BLaER1 treated with 17β-estradiol and CSF1 and Interleukin-3, amounts not matched to agents 10 nM and 100 nM (cell line): Measurements from ENCODE around the gene FEZF1.

ENCODE experiments used
- H3K27ac ChIP-seq, 11 experiments: shearing (Covaris generic); formaldehyde crosslinking; 2 replicates each; pipeline ENCODE4 v1.8.1; 2022
- H3K27me3 ChIP-seq, 11 experiments: shearing (Covaris generic); formaldehyde crosslinking; 2 replicates each; pipeline ENCODE4 v1.8.1; 2022
- H3K36me3 ChIP-seq, 11 experiments: shearing (Covaris generic); formaldehyde crosslinking; 2 replicates each; pipeline ENCODE4 v1.8.1; 2022
- H3K4me1 ChIP-seq, 10 experiments: shearing (Covaris generic); formaldehyde crosslinking; 2 replicates each; pipeline ENCODE4 v1.8.1; 2022
- H3K4me2 ChIP-seq, 11 experiments: shearing (Covaris generic); formaldehyde crosslinking; 2 replicates each; pipeline ENCODE4 v1.8.1; 2022
- H3K4me3 ChIP-seq, 10 experiments: shearing (Covaris generic); formaldehyde crosslinking; 2 replicates each; pipeline ENCODE4 v1.8.1; 2022
- H3K9ac ChIP-seq, 11 experiments: shearing (Covaris generic); formaldehyde crosslinking; 2 replicates each; pipeline ENCODE4 v1.8.1; 2022
- H3K9me3 ChIP-seq, 11 experiments: shearing (Covaris generic); formaldehyde crosslinking; replicated peaks in 1 of 11; 2 replicates each; pipeline ENCODE4 v1.8.1; 2022
- H4K20me1 ChIP-seq, 11 experiments: shearing (Covaris generic); formaldehyde crosslinking; 2 replicates each; pipeline ENCODE4 v1.8.1; 2022
- Cebpa-rat ChIP-seq, 11 experiments: shearing (Covaris generic); IDR thresholded peaks; 2 replicates each; pipeline ENCODE4 v1.8.1; 2022

The FEZF1 gene

DNA sequence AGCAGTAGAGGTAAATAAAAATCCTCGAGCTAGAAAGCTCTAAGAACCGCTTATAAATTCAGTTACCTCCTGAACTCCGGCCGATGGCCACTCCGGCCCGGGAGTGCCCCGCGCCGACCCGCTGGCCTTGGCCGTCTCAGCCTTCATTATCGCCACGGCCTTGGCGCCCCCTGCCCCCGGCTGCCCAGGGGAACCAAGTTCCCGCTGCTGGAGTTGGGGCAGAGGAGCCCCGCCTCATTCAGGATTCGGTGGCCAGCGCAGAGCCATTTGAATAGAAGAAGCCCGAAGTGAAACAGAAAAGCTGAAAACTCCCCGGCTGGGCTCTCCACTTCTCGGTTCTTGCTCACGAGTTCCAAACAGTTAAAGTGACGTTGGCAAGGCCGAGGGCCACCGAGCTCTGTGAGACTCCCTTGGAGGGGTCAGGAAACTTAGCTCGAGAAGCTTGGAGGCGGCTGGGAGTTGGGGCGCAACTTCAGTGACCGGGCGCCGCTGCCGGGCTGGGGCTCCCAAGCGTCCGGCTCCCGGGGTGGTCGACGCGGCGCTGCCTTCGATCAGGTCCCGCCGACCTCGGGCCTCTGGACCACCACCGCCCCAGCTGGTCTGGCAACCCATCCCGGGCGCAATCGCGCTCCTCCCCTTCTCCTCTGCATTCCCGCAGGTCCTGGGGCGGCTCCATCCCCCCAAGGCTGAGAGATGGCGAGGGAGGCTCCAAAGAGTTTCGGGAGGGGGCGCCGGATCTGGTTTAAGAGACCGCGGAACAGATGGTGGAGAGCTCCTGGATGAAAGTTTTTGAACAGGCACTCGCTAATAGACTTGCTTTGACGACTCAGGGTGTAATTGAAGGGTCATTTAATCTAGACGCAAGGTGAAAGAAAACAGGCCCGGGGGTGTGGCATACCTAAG lies 5.8 kb upstream of the FEZF1 start:
- Histone ChIP-seq H3K4me2 (no peak overlapping the region), H3K4me1 (no peaks in the 10 kb centered on the region), H3K36me3 (no peaks in the 10 kb centered on the region; a peak in 1 of 22 replicates), H3K27ac (no peak overlapping the region), H3K9me3 (peaks cover 32 to 49% (median 43%) of the 10 kb centered on the region in 11 experiments), H3K27me3 (no peaks in the 10 kb centered on the region), H4K20me1 (no peaks in the 10 kb centered on the region), H3K4me3 (no peak overlapping the region), H3K9ac (no peak overlapping the region)
- TF ChIP-seq Cebpa-rat (IDR thresholded peaks at IDR 0.05) = no peak

DNA sequence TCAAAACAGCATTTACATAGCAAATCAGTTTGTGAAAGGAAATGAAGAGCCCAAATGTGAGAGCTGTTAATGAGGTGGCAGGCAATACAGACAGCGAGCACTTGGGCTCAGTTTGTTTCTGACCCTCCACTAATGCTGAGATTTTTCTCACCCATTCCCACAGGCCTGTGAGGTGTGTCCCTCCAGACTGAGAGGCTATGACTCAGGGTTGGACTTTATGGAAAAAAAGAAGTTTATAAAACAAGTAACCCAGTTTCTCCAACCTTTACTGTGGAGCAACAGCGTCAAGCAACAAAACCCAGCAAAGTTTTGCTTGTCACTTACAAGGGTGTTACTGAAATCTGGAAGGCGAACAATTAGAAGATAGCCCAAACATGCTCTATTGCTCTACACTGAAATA lies 4.9 kb upstream of the FEZF1 start:
- H3K4me1 ChIP-seq = no peaks in the 10 kb centered on the region
- H3K4me2 ChIP-seq = no peak overlapping the region
- H3K36me3 ChIP-seq = no peaks in the 10 kb centered on the region; a peak in 1 of 22 replicates
- no peak for TF ChIP-seq Cebpa-rat (IDR thresholded peaks at IDR 0.05)
- no peak overlapping the region for H3K9ac ChIP-seq
- H4K20me1 ChIP-seq = no peaks in the 10 kb centered on the region
- H3K9me3 ChIP-seq = peaks cover 42 to 52% (median 48%) of the 10 kb centered on the region in 11 experiments
- H3K4me3 ChIP-seq = no peak overlapping the region
- H3K27ac ChIP-seq = no peak overlapping the region
- no peaks in the 10 kb centered on the region for H3K27me3 ChIP-seq

DNA sequence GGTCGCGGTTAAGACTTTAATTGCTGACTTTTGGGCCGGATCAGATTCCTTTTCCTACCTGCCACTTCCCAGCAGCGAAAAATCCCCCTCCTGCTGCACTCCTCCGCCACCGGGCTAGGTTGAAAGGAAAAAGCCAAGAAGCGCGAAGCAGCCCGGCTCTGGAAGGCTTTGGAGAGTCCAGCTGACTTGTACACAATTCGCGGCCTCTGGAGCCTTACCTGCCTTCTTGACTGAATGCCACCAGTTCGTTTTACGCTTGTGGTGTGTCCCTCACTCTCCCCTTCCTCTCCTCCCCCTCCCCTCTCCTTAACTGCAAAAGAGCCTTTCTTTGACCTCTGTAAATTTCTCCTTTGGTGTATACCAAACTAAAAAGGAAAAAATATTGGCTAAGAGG lies 2.7 kb upstream of the FEZF1 start:
- Histone ChIP-seq H3K4me1 (no peaks in the 10 kb centered on the region), H4K20me1 (no peaks in the 10 kb centered on the region), H3K4me2 (no peak overlapping the region), H3K36me3 (no peaks in the 10 kb centered on the region; a peak in 1 of 22 replicates), H3K4me3 (no peak overlapping the region), H3K9ac (no peak overlapping the region), H3K9me3 (peaks cover 58 to 69% (median 64%) of the 10 kb centered on the region in 11 experiments), H3K27me3 (no peaks in the 10 kb centered on the region), H3K27ac (no peak overlapping the region)
- TF ChIP-seq Cebpa-rat (IDR thresholded peaks at IDR 0.05) = no peak

DNA sequence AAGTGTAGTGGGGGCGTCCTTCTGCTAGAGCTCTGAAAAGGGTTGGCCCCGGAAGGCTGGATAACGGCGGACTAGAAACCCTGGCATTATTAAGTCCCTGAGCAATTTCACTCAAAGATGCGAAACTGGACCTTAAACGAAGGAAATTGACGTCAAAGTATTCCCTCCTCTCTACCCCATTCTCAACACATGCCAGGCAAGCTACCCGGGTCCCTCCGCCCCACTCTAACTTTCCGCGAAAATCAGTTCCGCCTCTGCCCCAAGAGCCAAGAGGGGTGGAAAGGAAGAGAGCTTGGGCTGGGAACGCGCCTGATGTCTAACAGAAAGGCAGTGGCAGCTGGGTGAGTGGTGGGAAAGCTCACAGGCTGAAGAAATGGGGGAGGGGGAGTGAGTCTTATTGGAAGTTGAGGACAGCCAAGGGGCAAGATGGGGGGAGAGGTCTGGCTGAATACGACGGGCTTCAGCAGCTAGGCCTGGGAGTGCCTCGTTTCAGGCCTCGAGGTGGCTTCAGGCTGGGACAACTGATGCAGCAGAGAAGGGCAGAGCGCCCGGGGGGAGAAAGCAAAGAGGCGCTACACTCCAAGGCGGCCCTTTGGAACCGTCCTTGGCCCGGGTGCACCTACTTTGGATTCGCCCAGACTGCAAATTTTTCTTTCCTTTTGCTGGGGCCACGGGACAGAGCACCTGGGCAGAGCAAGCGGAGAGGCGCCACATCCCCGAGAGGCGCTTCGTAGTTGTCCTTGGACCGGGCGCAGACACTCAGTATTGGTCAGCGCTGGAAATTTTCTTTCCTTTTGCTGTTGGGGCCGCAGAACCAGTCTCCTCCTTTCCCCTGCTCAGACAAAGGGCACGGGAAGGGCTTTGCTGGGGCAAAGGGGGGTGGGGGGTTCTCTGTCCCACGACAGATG lies 2.0 kb upstream of the FEZF1 start:
- H3K27me3 ChIP-seq = peaks cover 0 to 4% (median 0%) of the 10 kb centered on the region in 11 experiments; a peak in 1 of 22 replicates
- H3K4me2 ChIP-seq = no peak overlapping the region
- no peaks in the 10 kb centered on the region; a peak in 1 of 22 replicates for H3K36me3 ChIP-seq
- H3K9me3 ChIP-seq = peaks cover 58 to 69% (median 65%) of the 10 kb centered on the region in 11 experiments
- no peaks in the 10 kb centered on the region for H4K20me1 ChIP-seq
- no peak overlapping the region for H3K4me3 ChIP-seq
- TF ChIP-seq Cebpa-rat (IDR thresholded peaks at IDR 0.05) = no peak
- no peaks in the 10 kb centered on the region for H3K4me1 ChIP-seq
- H3K9ac ChIP-seq = no peak overlapping the region
- H3K27ac ChIP-seq = no peak overlapping the region

DNA sequence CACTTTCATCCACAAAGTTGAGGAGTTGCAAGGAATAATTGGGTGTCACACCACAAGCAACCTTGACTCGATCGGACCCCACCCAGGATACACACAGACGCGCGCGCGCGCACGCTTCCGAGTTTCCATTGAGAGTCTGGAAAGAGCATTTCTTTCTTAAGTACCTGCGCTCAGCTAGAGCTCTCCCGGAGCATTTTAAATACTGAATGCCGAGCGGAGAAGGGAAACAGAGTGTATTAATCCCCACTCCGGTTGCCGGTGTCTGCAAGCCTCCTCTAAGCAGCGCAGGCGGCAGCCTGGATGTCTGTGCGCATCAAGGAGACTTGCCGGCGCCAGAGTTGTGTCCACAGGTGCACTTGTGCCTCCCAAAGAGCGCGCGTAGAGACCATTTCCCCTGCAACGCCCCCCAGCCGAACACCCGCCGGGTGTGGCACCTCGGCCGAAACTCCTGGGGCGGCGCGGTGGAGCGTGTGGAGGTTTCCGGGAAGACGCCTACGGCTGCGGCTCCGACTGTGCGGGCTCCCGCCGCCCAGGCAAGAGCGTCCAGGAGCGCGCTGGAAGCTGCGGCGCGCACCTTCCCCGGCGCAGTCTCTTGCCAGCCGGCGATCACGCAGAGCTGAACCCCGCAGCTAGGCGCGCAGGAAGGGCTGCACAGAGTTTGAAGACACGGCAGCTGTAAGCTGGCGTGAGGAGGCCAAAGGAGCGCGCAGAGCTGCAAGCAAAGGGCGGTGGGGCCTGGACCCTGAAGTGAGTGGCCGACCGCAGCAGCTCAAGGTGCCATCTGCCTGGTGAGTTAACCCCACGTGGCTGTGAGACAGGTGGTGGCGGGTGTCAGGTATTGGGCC lies 1.1 kb upstream of the FEZF1 start:
- Histone ChIP-seq H3K27me3 (peaks cover 0 to 4% (median 0%) of the 10 kb centered on the region in 11 experiments; a peak in 1 of 22 replicates), H3K4me1 (no peaks in the 10 kb centered on the region), H3K4me3 (no peak overlapping the region), H4K20me1 (no peaks in the 10 kb centered on the region), H3K4me2 (no peak overlapping the region), H3K27ac (no peak overlapping the region), H3K36me3 (no peaks in the 10 kb centered on the region; a peak in 1 of 22 replicates), H3K9me3 (peaks cover 53 to 67% (median 62%) of the 10 kb centered on the region in 11 experiments), H3K9ac (no peak overlapping the region)
- TF ChIP-seq Cebpa-rat (IDR thresholded peaks at IDR 0.05) = no peak

DNA sequence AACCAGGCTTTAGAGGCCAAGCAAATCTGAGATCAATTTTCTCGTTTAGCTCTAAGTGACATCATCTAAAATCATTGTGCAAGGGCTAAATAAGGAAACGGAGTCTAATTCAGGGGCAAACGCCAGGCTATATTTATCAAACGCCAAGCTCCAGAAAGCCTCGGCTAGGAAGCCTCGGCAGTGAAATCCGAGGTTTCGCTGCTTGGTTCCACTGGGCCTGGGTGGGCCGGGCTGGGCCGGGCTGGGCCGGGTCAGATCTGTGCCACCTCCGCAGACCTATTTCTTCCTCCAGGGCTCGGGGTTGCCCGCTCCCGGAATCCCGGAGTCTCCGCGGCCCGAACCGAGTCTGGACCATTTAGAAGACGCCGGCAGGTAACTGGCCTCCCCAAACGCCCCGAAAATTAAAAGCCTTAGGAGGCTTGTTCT lies 459 bp upstream of the FEZF1 start:
- Histone ChIP-seq H3K4me2 (no peak overlapping the region), H3K4me1 (no peaks in the 10 kb centered on the region)

DNA sequence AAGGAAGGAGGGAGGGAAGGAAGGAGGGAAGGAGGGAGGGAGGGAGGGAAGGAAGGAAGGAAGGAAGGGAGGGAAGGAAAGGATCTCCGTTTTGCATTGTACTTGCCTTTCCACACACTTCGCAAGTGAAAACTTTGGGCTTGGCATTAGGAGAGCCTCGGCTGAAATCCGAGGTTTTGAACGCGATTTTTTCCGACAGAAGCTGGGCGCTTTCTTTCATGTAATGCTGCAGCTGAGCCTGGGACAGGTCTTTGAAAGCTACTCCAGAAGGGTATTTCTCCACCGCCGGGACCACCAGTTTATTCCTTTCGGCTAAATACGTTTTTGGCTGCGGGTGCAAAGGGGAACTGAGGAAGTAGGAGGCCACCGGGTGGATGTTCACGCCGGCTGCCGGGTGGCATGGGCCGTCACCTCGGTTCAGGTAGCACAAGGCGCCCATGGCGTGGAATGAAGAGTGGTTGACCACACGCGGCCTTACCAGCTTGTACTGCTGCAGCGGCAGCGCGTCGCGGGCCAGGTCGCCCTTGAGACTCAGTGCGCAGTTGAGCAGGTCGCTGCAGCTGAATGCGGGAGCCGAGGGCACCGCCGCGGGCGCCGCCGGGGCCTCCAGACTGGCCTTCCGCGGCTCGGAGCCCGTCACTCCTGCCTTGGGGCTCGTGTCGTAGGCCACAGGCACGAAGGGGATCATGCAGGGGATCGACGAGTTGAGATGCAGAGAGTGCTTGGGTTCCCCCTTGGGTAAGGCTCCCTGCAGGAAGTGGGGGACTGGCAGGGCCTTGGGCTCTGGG lies 825 bp downstream of the FEZF1 start:
- H3K4me2 ChIP-seq = no peak overlapping the region
- no peak overlapping the region for H3K4me3 ChIP-seq
- H3K27ac ChIP-seq = no peak overlapping the region
- H4K20me1 ChIP-seq = no peaks in the 10 kb centered on the region
- H3K9ac ChIP-seq = no peak overlapping the region
- H3K27me3 ChIP-seq = peaks cover 0 to 4% (median 0%) of the 10 kb centered on the region in 11 experiments; a peak in 1 of 22 replicates
- no peak for TF ChIP-seq Cebpa-rat (IDR thresholded peaks at IDR 0.05)
- H3K36me3 ChIP-seq = no peaks in the 10 kb centered on the region; a peak in 1 of 22 replicates
- peaks cover 58 to 73% (median 67%) of the 10 kb centered on the region in 11 experiments for H3K9me3 ChIP-seq
- no peaks in the 10 kb centered on the region for H3K4me1 ChIP-seq

More for the DNA sequence above, 459 bp upstream of the FEZF1 start:
- Histone ChIP-seq H3K27me3 (peaks cover 0 to 4% (median 0%) of the 10 kb centered on the region in 11 experiments; a peak in 1 of 22 replicates), H3K27ac (no peak overlapping the region), H4K20me1 (no peaks in the 10 kb centered on the region), H3K9me3 (peaks cover 53 to 68% (median 62%) of the 10 kb centered on the region in 11 experiments), H3K36me3 (no peaks in the 10 kb centered on the region; a peak in 1 of 22 replicates), H3K4me3 (no peak overlapping the region), H3K9ac (no peak overlapping the region)
- TF ChIP-seq Cebpa-rat (IDR thresholded peaks at IDR 0.05) = no peak
